ENCODE data around the gene MR1. TPM values are rescaled to one million over a fixed set of nuclear protein-coding genes. Genes with fewer than 3 reads are reported as not detected.
A peak's percentile ranks its signal among the peaks of the same experiment; 100 is the strongest.

Gene MR1
- total and polyA plus RNA-seq, 5 donors, result 3.0 to 16.1 (median 11.9) TPM

DNA sequence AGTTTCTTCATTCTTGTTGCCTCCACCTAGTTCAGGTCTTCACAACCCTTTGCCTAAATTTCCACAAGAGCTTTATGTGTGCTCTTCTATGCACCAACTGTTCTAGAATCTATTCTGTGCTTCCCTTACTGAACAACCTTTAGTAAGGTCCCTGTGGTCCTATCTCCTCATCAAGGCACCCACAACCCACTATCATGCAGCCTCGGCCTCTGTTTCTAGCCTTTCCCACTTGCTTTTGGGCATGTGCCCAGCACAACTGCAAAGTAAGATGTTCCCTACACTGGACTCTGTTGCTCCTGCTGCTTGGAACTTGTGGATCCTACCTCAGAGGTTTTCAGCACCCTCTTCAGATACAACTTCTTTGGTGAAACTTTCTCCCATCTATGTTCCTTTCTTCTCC is 52.3 kb downstream of the MR1 start:
- Histone ChIP-seq H3K9me3 (ENCODE audit: control insufficient read depth, low read length) (no peaks in the 10 kb centered on the region), H3K4me1 (ENCODE audit: control insufficient read depth, insufficient read depth, low read length) (no peaks in the 10 kb centered on the region), H3K4me3 (ENCODE audit: low read length) (no peak overlapping the region), H3K27ac (ENCODE audit: low read length) (no peak overlapping the region), H3K27me3 (ENCODE audit: control insufficient read depth, insufficient read depth) (no peaks in the 10 kb centered on the region)
- WGBS, result 84% methylated on average over 1 of the region's 1 CpG
- intact Hi-C loops (cut with DNase I), result loop anchor here in 1 of 4 donors (5.0 to 10.0 kb wide), 2 partner anchors 51 to 56 kb away; partner anchors contain the start of gene MR1
- DNase-seq (no peak), ATAC-seq (no peak)

DNA sequence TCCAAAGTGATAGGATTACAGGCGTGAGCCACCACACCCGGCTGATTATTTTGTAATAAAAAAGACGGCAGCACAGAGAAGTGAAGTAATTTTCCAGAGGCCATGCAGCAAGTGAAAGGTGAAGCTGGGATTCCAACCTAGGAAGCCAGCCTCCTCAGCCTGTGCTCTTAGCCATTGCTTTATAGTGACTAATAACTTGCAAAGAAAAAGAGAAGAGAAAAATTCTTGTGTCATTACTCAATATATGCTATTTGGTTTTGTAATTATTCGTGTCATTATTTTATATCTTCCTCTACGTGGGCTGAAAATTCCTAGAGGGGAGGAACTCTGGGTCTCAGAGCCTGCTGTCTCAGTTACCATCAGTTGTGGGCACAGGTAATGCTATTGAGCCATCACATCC is 53.1 kb downstream of the MR1 start:
- 79% methylated on average over 5 of the region's 5 CpGs for WGBS
- H3K4me3 ChIP-seq (ENCODE audit: low read length), result no peak overlapping the region
- no peaks in the 10 kb centered on the region for H3K9me3 ChIP-seq (ENCODE audit: control insufficient read depth, low read length)
- no peak overlapping the region for H3K27ac ChIP-seq (ENCODE audit: low read length)
- intact Hi-C loops (cut with DNase I), result loop anchor here in 1 of 4 donors (5.0 to 10.0 kb wide), 2 partner anchors 52 to 55 kb away; partner anchors contain the start of gene MR1
- no peak for ATAC-seq
- H3K27me3 ChIP-seq (ENCODE audit: control insufficient read depth, insufficient read depth), result no peaks in the 10 kb centered on the region
- no peak for DNase-seq
- no peaks in the 10 kb centered on the region for H3K4me1 ChIP-seq (ENCODE audit: control insufficient read depth, insufficient read depth, low read length)

DNA sequence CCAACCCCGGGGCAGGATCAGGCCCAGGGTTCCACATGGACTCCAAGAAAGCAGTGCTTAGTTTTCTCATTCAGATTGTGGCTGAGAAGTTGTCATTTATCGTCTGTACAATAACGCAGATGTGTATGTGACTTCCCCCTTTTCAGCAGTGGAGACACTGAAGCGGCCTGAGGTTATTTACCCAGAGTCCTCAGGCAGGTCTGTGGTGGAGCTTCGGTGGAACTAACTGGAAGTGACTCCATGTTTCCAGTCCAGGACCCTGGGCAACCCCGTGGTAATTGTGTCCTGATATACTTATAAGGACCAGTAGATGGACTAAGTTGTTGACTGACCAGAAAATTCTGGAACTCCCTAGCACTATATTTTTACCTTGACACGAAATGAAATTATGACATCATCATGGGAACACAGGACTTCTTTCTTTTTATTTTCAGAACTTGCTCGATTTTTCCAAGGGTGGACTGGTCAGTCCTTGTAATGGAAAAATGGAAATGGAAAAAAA is 53.7 kb downstream of the MR1 start:
- WGBS, result 73% methylated on average over 8 of the region's 8 CpGs
- DNase-seq (no peak), ATAC-seq (no peak)
- no peak overlapping the region for H3K27ac ChIP-seq (ENCODE audit: low read length)
- intact Hi-C loops (cut with DNase I), result loop anchor here in 1 of 4 donors (5.0 to 10.0 kb wide), 2 partner anchors 53 to 55 kb away; partner anchors contain the start of gene MR1
- no peaks in the 10 kb centered on the region for H3K4me1 ChIP-seq (ENCODE audit: control insufficient read depth, insufficient read depth, low read length)
- no peaks in the 10 kb centered on the region for H3K27me3 ChIP-seq (ENCODE audit: control insufficient read depth, insufficient read depth)
- no peak overlapping the region for H3K4me3 ChIP-seq (ENCODE audit: low read length)
- no peaks in the 10 kb centered on the region for H3K9me3 ChIP-seq (ENCODE audit: control insufficient read depth, low read length)

DNA sequence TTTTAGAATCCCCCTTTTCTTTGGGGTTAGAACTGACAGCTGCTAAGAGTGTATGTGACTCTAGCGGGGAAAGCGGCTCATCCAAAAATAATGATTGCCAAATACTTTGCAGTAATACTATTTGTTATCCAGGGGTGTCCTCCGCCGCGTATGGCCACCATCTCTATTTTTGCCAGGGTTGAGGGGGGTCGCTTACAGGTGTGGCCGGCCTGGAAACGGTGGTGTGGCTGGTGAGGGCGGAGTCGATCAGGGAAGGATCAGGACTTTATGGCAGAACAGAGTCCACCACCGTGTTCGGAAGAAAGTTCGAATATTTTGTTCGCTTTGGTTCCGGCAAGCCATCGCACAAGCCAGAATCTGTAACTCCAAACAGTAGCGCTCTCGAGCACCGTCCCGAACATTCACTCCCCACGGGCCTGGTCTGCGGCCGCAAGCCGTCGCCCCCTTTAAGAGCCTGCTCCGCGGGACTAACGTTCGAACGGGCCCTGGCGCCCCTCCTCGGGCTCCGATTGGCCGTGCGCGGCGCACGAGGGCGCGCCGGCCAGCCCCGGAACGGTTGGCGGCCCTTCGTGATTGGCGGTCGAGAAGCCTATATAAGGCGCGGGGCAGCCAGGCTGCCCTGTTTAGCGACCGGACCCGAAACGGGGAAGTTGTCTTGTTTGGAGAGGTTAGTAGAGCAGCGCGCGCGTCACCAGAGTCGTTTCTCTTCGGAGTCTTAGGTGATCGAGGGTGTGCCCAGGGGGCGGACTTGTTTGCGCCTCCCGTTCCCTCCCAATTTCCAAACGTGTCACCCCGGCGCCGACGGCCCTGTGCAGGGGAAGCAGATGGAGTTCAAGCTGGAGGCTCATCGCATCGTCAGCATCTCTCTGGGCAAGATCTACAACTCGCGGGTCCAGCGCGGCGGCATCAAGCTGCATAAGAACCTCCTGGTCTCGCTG is 54.6 kb downstream of the MR1 start, which contains the start of gene IER5:
TSS of gene IER5 (plus strand) at position 622 of the 938 bp plus-strand sequence. CDS start at position 825, 203 bp downstream.
- ATAC-seq, result peak; percentile 93 to 94
- WGBS, result 3% methylated on average over 76 of the region's 76 CpGs
- no peaks in the 10 kb centered on the region for H3K27me3 ChIP-seq (ENCODE audit: control insufficient read depth, insufficient read depth)
- H3K4me3 ChIP-seq (ENCODE audit: low read length), result peak within 1 kb of the TSS; percentile 70
- H3K27ac ChIP-seq (ENCODE audit: low read length), result peak within 1 kb of the TSS; percentile 87
- intact Hi-C loops (cut with DNase I), result loop anchor here in 2 of 4 donors (2.0 to 10.0 kb wide), 3 partner anchors 54 kb away; partner anchors contain the start of gene MR1 (in 1 of the 2)
- H3K4me1 ChIP-seq (ENCODE audit: control insufficient read depth, insufficient read depth, low read length), result no peaks in the 10 kb centered on the region
- no peaks in the 10 kb centered on the region for H3K9me3 ChIP-seq (ENCODE audit: control insufficient read depth, low read length)
- DNase-seq, result peak; percentile 95 to 97 (median 96)

DNA sequence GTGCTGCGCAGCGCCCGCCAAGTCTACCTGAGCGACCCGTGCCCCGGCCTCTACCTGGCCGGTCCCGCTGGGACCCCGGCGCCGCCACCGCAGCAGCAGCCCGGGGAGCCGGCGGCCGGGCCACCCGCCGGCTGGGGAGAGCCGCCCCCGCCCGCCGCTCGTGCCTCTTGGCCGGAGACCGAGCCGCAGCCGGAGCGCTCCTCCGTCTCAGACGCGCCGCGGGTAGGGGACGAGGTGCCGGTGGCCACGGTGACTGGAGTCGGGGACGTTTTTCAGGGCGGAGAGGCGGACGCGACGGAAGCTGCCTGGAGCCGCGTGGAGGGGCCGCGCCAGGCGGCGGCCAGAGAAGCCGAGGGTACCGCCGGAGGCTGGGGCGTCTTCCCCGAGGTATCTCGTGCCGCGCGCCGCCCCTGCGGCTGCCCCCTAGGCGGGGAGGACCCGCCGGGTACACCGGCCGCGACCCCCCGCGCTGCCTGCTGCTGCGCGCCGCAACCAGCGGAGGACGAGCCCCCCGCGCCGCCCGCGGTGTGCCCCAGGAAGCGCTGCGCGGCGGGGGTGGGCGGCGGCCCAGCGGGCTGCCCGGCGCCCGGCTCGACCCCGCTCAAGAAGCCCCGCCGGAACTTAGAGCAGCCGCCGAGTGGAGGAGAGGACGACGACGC is 55.4 kb downstream of the MR1 start:
- peak; percentile 5 to 11 for ATAC-seq
- intact Hi-C loops (cut with DNase I), result loop anchor here in 2 of 4 donors (2.0 to 10.0 kb wide), 3 partner anchors 53 to 54 kb away; partner anchors contain the start of gene MR1 (in 1 of the 2)
- H3K27me3 ChIP-seq (ENCODE audit: control insufficient read depth, insufficient read depth), result no peaks in the 10 kb centered on the region
- H3K27ac ChIP-seq (ENCODE audit: low read length), result peak overlapping the region; percentile 87
- under 1% methylated on average over 97 of the region's 97 CpGs for WGBS
- no peaks in the 10 kb centered on the region for H3K9me3 ChIP-seq (ENCODE audit: control insufficient read depth, low read length)
- H3K4me3 ChIP-seq (ENCODE audit: low read length), result peak overlapping the region; percentile 70
- H3K4me1 ChIP-seq (ENCODE audit: control insufficient read depth, insufficient read depth, low read length), result no peaks in the 10 kb centered on the region
- DNase-seq, result peak in 2 of 3 donors; percentile 51 to 77

DNA sequence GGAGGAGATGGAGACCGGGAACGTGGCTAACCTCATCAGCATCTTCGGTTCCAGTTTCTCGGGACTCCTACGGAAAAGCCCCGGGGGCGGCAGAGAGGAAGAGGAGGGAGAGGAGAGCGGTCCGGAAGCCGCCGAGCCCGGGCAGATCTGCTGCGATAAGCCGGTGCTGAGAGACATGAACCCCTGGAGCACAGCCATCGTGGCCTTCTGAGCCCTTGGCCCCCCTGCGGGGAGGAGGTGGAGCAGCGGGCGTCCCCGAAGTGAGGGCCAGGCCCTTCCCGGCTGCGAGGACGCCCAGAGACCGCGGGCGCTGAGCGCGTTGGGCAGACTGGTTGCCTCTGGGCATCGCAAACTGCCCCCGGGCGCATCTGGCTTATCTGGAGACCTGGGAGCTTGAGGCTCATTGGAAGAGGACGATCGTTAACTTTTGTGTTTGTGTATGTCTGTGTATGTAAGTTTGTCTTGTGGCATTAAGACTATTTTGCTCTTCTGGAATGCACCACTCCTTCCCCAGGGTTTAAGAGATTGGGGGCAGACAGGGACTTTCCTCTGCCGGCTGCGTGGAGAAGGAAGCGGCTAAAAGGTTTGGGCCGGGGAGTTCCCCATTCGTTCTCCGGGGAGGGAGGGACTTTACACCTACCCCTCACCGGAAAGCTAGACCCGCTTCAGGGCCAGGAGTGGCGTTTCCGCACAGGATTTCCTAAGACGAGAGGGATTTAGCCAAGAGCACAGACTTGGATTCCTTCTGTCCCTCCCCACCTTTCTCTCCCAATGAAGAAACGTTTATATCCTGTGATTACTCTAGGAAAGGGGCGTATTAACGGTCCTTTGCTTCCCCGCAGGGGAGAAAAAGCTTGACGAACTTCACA is 56.1 kb downstream of the MR1 start:
- H3K4me1 ChIP-seq (ENCODE audit: control insufficient read depth, insufficient read depth, low read length), result peaks cover 3% of the 10 kb centered on the region
- peak overlapping the region; percentile 70 for H3K4me3 ChIP-seq (ENCODE audit: low read length)
- intact Hi-C loops (cut with DNase I), result loop anchor here (2.0 to 10.0 kb wide), 4 partner anchors 52 to 57 kb away; partner anchors contain the start of gene MR1 (in 2 of the 4)
- H3K9me3 ChIP-seq (ENCODE audit: control insufficient read depth, low read length), result no peaks in the 10 kb centered on the region
- ATAC-seq (peak; percentile 58 to 74), DNase-seq (peak; percentile 67 to 88 (median 86))
- under 1% methylated on average over 48 of the region's 48 CpGs for WGBS
- no peaks in the 10 kb centered on the region for H3K27me3 ChIP-seq (ENCODE audit: control insufficient read depth, insufficient read depth)
- H3K27ac ChIP-seq (ENCODE audit: low read length), result peak overlapping the region; percentile 87

DNA sequence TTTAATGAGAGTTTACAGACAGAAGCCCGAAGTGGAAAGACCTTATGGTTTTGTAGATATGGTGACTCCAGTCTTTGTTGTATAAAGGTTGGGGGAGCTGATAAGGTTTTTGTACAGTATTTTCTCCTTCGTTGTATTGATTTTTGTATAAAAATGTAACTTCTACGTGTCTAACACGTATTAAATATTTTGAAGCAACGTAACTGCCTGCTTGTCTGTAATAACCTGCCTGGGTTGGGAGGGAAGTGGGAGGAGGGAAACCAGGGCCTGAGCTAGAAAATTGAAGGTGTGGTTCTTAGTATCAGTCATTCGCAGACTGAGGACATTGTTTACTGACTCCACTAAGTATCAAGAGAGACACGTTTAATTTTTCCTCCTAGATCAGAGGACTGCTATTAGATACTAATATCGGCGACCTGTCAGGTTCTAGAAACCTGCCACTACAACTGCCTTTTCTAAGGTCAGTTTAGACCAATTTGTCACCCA is 56.9 kb downstream of the MR1 start:
- Histone ChIP-seq H3K27ac (ENCODE audit: low read length) (peak overlapping the region; percentile 66), H3K4me3 (ENCODE audit: low read length) (peak overlapping the region; percentile 70), H3K9me3 (ENCODE audit: control insufficient read depth, low read length) (no peaks in the 10 kb centered on the region), H3K27me3 (ENCODE audit: control insufficient read depth, insufficient read depth) (no peaks in the 10 kb centered on the region), H3K4me1 (ENCODE audit: control insufficient read depth, insufficient read depth, low read length) (peaks cover 10% of the 10 kb centered on the region)
- 25% methylated on average over 9 of the region's 9 CpGs for WGBS
- ATAC-seq (no peak), DNase-seq (no peak)
- intact Hi-C loops (cut with DNase I), result loop anchor here in 2 of 4 donors (5.0 to 10.0 kb wide), 2 partner anchors 56 to 57 kb away; partner anchors contain the start of gene MR1 (in 1 of the 2)

DNA sequence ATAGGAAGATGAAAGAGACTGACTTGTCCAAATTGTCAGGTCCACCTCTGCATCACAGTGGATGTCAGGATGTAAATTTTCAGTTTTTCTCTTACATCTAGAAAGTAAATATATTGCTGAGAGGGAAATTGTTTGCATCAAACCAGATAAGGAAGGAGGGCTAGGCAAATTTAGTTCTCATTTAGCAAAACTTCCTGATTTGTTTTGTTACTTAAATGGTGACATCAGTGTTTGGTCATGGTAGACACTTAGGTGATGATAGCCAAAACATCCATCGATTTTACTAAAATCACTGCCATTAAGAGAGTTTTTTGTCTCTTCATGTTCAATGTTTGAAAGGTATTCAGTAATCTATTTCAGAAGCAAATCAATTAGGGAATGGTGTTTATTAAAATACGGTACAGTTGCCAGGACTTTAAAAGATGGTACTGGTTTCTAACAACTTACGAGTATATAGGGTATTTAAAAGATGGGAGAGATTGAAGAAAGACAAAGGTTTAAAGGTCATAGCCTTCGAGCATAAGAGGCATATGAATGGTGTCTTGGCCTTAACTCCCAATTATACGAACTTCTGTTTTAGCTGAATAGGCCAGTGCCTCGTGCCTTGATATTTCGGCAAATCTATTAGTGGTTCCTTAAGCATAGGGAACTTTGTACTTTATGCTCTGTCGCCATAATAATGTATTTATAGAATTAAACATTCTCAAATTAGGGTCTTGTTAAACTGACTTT is 57.7 kb downstream of the MR1 start:
- peaks cover 15% of the 10 kb centered on the region for H3K4me1 ChIP-seq (ENCODE audit: control insufficient read depth, insufficient read depth, low read length)

DNA sequence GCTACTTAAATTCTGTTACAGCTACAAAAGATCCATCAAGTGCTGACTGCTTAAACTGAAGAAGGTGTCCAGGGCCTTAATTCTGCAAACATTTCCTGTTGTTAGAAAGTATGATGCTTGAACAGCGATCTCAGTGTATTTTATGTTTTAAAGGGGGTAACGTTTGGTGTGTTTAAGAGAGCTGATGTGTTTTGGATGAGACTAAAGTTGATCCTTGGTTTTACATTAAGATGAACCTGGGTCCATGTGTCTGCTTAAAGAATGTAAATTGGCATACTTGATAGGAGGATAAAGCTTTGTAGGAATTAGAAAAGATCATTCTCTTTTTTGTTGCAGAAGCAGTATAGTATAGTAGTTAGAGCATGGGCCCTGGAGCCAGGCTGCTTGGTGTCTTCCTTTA is 58.3 kb downstream of the MR1 start:
- DNase-seq (no peak), ATAC-seq (no peak)
- Histone ChIP-seq H3K9me3 (ENCODE audit: control insufficient read depth, low read length) (no peaks in the 10 kb centered on the region), H3K4me1 (ENCODE audit: control insufficient read depth, insufficient read depth, low read length) (peaks cover 15% of the 10 kb centered on the region), H3K27ac (ENCODE audit: low read length) (no peak overlapping the region), H3K27me3 (ENCODE audit: control insufficient read depth, insufficient read depth) (no peaks in the 10 kb centered on the region), H3K4me3 (ENCODE audit: low read length) (peak overlapping the region; percentile 70)
- intact Hi-C loops (cut with DNase I), result loop anchor here in 2 of 4 donors (5.0 to 10.0 kb wide), 2 partner anchors 55 to 57 kb away; partner anchors contain the start of gene MR1 (in 1 of the 2)
- 56% methylated on average over 2 of the region's 2 CpGs for WGBS

More for the DNA sequence above, 57.7 kb downstream of the MR1 start:
- no peaks in the 10 kb centered on the region for H3K9me3 ChIP-seq (ENCODE audit: control insufficient read depth, low read length)
- intact Hi-C loops (cut with DNase I), result loop anchor here in 2 of 4 donors (5.0 to 10.0 kb wide), 2 partner anchors 56 to 57 kb away; partner anchors contain the start of gene MR1 (in 1 of the 2)
- peak overlapping the region; percentile 70 for H3K4me3 ChIP-seq (ENCODE audit: low read length)
- no peak for ATAC-seq
- no peaks in the 10 kb centered on the region for H3K27me3 ChIP-seq (ENCODE audit: control insufficient read depth, insufficient read depth)
- 61% methylated on average over 8 of the region's 8 CpGs for WGBS
- no peak overlapping the region for H3K27ac ChIP-seq (ENCODE audit: low read length)
- no peak for DNase-seq

Measured in right cardiac atrium (tissue), 5 donors.